Vagina (tissue), 2 donors: Measurements from ENCODE around the gene IGFLR1. TPM values are rescaled to one million over a fixed set of nuclear protein-coding genes. Genes with fewer than 3 reads are reported as not detected.

Experiments used
- DNase-seq, 2 donors: peaks; one replicate each; pipeline ENCODE4 v3.0.0-alpha.2; 2017; ENCODE audit errors: extremely low spot score in 2 of 2
- H3K27ac ChIP-seq: fragments of 200-600 bp; sonication (generic); one replicate; pipeline ENCODE4 v1.5.1; 2019
- H3K27me3 ChIP-seq: fragments of 200-600 bp; sonication (generic); one replicate; pipeline ENCODE4 v1.5.1; 2019
- H3K36me3 ChIP-seq, 2 donors: fragments of 200-600 bp; sonication (generic); one replicate each; pipeline ENCODE4 v1.5.1; 2017 to 2019
- H3K4me1 ChIP-seq: fragments of 200-600 bp; sonication (generic); one replicate; pipeline ENCODE4 v1.5.1; 2019
- H3K4me3 ChIP-seq, 2 donors: fragments of 200-600 bp; sonication (generic); 1 replicate in 1 of 2; 2 replicates in 1 of 2; pipeline ENCODE4 v1.5.1; 2016 to 2019
- H3K9me3 ChIP-seq: fragments of 200-600 bp; sonication (generic); one replicate; pipeline ENCODE4 v1.5.1; 2019
- POLR2A ChIP-seq, 2 donors: fragments of 450-650 bp; IDR thresholded peaks; one replicate each; pipeline ENCODE4 v1.6.1; 2017; ENCODE audit warnings: antibody characterized with exemption in 2 of 2, mild to moderate bottlenecking in 2 of 2, moderate library complexity in 2 of 2
- POLR2AphosphoS5 ChIP-seq, 2 donors: sonication (generic); formaldehyde crosslinking; IDR thresholded peaks; one replicate each; pipeline ENCODE4 v1.9.0; 2017; ENCODE audit warnings: antibody characterized with exemption in 2 of 2, mild to moderate bottlenecking in 2 of 2, low read depth in 1 of 2; ENCODE audit not compliant: insufficient read depth in 1 of 2
- intact Hi-C: fragments of 100-400 bp; cut with DNase I; formaldehyde crosslinking; loops from one replicate; pipeline ENCODE4 v1.15.1; 2023
- total RNA-seq: library from RNA; depleted of rRNA; stranded (reverse); fragments of >200 nt; gene quantifications from one replicate; pipeline ENCODE4 v1.2.3, GENCODE V29; 2016
- TF ChIP-seq, protein P1 (sequence below), 3 experiments: fragments of 450-650 bp in 2 of 3; fragments of 200-600 bp in 1 of 3; sonication (generic) in 1 of 3; IDR thresholded peaks; one replicate each; pipeline ENCODE4 v1.5.1; 2017 to 2019; ENCODE audit warnings: antibody characterized with exemption in 3 of 3, mild to moderate bottlenecking in 2 of 3, moderate library complexity in 2 of 3

Gene IGFLR1
- total RNA-seq, 1 donor from 2014 or later = 7.4 TPM

GRCh38 chr19:35767288-35768081 is 25.2 kb upstream of the IGFLR1 start:
- DNase-seq = no peak
- Histone ChIP-seq H3K27ac (no peak overlapping the region), H3K9me3 (no peaks in the 10 kb centered on the region), H3K4me3 (no peak overlapping the region), H3K4me1 (no peaks in the 10 kb centered on the region), H3K27me3 (no peaks in the 10 kb centered on the region), H3K36me3 (no peaks in the 10 kb centered on the region)
- intact Hi-C loops = no loop called here
- TF ChIP-seq POLR2A (IDR thresholded peaks at IDR 0.05) (no peak), POLR2AphosphoS5 (IDR thresholded peaks at IDR 0.05; ENCODE audit: insufficient read depth in 1 of 2, low read depth in 1 of 2) (no peak)
- TF ChIP-seq, protein P1, sequence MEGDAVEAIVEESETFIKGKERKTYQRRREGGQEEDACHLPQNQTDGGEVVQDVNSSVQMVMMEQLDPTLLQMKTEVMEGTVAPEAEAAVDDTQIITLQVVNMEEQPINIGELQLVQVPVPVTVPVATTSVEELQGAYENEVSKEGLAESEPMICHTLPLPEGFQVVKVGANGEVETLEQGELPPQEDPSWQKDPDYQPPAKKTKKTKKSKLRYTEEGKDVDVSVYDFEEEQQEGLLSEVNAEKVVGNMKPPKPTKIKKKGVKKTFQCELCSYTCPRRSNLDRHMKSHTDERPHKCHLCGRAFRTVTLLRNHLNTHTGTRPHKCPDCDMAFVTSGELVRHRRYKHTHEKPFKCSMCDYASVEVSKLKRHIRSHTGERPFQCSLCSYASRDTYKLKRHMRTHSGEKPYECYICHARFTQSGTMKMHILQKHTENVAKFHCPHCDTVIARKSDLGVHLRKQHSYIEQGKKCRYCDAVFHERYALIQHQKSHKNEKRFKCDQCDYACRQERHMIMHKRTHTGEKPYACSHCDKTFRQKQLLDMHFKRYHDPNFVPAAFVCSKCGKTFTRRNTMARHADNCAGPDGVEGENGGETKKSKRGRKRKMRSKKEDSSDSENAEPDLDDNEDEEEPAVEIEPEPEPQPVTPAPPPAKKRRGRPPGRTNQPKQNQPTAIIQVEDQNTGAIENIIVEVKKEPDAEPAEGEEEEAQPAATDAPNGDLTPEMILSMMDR (IDR thresholded peaks at IDR 0.05) = no peak

DNA sequence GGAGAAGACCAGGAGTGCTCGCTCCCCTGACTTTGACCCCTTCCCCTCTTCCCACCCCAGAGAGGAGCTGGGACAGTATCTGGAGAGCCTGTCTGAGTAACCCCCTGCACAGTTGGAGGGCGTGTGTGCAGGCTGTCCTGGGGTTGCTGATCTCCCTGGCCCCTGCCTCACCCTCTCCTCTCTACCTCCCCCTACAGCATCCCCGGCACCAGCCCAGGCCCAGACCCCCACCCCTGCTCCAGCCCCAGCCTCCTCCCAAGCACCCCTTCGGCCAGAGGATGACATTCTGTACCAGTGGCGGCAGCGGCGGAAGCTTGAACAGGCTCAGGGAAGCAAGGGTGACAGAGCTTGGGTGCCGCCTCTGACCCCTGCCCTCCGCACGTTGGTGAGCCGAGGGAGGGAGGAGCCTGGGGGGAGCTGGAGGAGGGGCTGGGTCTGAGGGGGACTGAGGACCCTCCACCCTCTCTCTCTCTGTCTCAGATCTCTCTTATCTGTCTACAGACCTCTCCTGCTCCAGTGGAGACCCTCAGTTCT is 24.4 kb upstream of the IGFLR1 start:
- no peak for DNase-seq
- Histone ChIP-seq H3K4me3 (no peak overlapping the region), H3K27me3 (no peaks in the 10 kb centered on the region), H3K27ac (no peak overlapping the region), H3K4me1 (no peaks in the 10 kb centered on the region), H3K36me3 (no peaks in the 10 kb centered on the region), H3K9me3 (no peaks in the 10 kb centered on the region)
- intact Hi-C loops = no loop called here
- TF ChIP-seq, protein P1 (IDR thresholded peaks at IDR 0.05) = no peak
- no peak for TF ChIP-seq POLR2AphosphoS5 (IDR thresholded peaks at IDR 0.05; ENCODE audit: insufficient read depth in 1 of 2, low read depth in 1 of 2)
- no peak for TF ChIP-seq POLR2A (IDR thresholded peaks at IDR 0.05)

DNA sequence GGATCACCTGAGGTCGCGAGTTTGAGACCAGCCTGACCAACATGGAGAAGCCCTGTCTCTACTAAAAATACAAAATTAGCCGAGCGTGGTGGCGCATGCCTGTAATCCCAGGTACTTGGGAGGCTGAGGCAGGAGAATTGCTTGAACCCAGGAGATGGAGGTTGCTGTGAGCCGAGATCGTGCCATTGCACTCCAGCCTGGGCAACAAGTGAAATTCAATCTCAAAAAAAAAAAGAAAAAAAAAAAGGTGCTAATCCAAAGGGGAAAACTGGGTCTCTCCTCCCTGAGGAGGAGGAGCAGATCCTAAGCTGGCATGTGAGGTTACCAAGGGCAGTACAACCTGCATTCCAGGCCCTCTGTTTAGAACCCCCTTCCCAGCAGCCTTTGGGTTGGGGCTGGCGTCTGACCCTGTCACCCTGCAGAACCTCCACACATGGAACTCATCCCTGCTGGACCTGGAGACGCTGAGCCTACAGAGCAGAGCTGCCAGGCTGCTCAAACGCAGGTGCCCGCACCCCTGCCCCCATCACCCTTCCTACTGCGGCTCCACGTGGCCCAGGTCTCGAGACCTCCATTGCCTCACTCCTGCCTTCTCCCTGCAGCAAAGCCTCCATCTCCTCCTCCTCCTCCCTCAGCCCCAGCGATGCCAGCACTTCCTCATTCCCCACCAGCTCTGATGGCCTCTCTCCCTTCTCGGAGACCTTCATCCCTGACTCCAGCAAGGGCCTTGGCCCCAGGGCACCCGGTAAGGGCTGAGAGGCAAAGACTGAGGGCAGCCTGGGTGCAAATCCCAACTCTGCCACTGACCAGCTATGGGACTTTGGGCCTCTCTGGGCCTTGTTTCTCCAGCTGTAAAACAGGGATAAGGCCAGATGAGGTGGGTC is 22.4 kb upstream of the IGFLR1 start:
- no peak for TF ChIP-seq POLR2AphosphoS5 (IDR thresholded peaks at IDR 0.05; ENCODE audit: insufficient read depth in 1 of 2, low read depth in 1 of 2)
- TF ChIP-seq, protein P1 (IDR thresholded peaks at IDR 0.05) = no peak
- TF ChIP-seq POLR2A (IDR thresholded peaks at IDR 0.05) = no peak
- intact Hi-C loops = no loop called here
- no peak overlapping the region for H3K27ac ChIP-seq
- H3K9me3 ChIP-seq = no peaks in the 10 kb centered on the region
- no peak overlapping the region for H3K4me3 ChIP-seq
- no peak for DNase-seq
- H3K4me1 ChIP-seq = no peaks in the 10 kb centered on the region
- H3K36me3 ChIP-seq = peaks cover 0 to 4% of the 10 kb centered on the region in 2 donors
- no peaks in the 10 kb centered on the region for H3K27me3 ChIP-seq

- no peak overlapping the region for H3K4me3 ChIP-seq
- TF ChIP-seq POLR2A (IDR thresholded peaks at IDR 0.05) = no peak
- TF ChIP-seq, protein P1 (IDR thresholded peaks at IDR 0.05) = no peak
- TF ChIP-seq POLR2AphosphoS5 (IDR thresholded peaks at IDR 0.05; ENCODE audit: insufficient read depth in 1 of 2, low read depth in 1 of 2) = no peak
- H3K4me1 ChIP-seq = peaks cover 29% of the 10 kb centered on the region
- H3K36me3 ChIP-seq = peaks cover 0 to 4% of the 10 kb centered on the region in 2 donors
- H3K27ac ChIP-seq = no peak overlapping the region
- no peak for DNase-seq
- H3K9me3 ChIP-seq = no peaks in the 10 kb centered on the region
- intact Hi-C loops = no loop called here
- H3K27me3 ChIP-seq = no peaks in the 10 kb centered on the region
Measured at GRCh38 chr19:35760711-35761349, 18.6 kb upstream of the IGFLR1 start.
